NK-92 (cell line): Measurements from ENCODE around the gene FGF1.

Source experiments
- DNase-seq: peaks from one replicate; lab custom pipeline; 2025; ENCODE audit not compliant: unreplicated experiment; lab: John Stamatoyannopoulos, UW

Gene FGF1

DNA sequence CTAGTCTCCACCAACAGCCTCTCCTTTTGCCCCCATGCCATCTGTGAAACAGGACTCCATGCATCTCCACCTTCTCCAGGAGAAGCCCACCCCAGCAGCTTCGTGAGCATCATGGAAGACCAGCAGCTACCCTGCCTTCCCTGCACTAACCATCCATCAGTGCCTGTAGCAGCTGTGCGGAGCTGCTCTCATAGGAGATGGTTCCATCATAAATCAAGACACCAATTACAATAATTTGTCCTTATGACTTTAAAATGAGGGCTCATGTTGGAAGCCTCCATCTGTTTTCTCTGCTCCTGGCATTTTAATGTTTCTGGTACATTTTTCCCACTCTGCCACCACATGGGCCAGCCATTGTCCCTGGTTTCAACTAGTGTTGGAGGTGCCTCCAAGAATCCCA, 69.9 kb downstream of the FGF1 start:
- DNase-seq = no peak

DNA sequence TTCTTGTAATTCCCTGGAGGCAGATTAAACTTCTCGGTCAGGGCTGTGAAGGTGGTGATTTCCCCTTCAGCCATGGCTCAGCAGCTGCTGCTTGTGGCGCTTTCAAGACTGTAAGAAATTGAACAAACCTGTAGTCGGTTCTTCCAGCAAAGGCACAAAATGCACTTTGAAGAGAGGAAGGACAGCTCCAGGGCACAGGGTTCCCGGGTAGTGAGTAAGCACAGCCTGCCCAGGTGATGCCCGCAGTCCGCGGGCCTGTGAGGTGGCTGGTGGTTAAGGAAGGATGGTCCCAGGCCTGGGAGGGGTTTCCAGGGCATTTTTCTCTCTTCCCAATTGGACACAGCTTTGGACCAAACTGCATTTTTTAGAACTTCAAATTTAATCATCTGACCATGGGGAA, 71.8 kb downstream of the FGF1 start:
- no peak for DNase-seq

DNA sequence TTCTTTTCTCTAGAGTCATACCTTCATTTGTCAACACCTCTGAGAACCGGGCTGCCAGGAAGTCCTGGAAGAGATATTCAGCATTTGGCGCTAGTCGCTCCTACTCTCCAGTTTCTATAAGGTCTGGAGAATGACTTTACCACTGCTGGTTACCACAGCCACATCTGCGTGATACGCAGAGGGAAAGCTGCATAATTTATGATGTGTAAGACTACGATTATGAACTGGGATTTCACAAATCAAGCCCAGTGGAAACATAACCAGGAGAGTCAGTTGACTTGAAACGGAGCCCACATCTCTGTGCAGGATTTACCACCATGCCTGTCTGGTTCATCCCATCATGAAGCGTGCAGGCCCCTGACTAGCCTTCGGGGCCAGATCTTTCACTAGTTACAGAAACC, 72.6 kb downstream of the FGF1 start:
- DNase-seq = no peak

DNA sequence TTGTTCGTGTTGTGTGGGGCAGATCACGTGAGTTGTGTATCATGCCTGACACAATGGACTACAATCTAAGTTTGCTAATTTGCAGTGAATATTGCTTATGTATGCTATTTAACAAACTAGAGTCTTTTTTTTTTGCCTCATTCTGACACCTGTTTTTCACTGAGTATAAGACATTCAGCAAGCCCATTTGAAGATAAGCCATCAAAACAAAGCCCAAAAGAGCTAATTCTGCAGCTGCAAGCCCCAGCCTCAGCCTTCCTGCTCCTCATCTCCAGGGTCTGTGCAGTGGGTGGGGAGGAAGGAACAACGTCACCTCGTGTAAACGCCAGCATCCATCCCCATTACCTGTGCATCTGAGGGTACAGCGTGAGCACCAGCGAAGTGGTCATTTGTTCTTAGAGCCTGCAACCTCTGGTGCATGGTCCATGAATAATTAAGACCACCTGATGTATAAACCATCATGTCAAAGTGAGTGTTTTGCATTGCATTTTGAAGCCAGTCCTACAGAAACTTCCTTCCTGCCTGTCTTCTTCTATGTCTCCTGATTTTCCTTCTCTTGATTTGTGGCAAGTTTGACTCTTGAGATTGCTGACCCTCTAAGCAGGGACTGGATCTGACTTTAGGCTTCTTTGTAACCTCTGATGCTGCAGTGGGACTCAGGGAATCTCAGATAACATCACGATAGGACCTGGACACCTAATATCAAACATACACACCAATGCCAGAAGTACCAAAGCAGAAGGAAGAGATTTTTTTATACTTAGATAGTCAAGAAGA, 73.2 kb downstream of the FGF1 start:
- no peak for DNase-seq

DNA sequence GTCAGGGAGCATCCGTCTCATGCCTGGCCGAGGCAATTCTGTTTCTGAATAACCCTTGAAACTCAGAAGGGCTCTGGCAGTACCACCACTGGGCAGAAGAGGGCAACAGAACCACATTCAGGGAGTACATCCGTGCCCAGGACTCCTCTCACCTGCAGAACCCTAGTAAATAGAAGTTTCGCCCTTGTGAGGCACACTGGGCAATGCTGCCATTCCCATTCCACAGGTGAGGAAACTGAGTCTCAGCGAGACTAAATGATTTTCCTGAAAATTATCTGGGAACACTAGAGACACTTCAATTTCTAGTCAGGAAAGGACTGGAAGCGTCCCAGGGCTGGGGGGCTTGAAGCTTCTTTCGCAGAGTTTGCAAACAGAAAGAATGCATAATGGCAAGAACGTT, 74.7 kb downstream of the FGF1 start:
- DNase-seq = no peak

- no peak for DNase-seq
Observed at GRCh38 chr5:142610176-142611001, 75.5 kb downstream of the FGF1 start.

DNA sequence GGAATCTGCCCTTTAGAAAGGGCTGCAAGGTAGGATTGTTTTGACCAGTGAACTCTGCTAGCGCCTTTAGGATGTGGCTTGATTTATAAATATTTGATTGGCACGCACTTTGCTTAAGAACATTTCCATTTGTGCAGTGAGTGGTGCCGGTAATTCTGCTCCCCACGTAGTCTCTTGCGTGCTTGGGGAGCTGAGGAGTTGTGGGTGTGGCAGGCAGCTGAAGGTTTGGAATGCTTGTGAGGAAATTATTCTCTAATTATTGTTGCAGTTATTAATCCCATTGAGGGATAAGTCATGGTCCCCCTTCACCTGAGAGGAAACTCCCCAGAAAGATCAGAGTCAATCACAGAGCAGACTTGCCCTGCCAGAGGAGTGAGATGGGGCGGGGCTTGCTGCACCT, 76.7 kb downstream of the FGF1 start:
- no peak for DNase-seq

GRCh38 chr5:142608081-142608480, 77.8 kb downstream of the FGF1 start:
- DNase-seq = no peak

GRCh38 chr5:142605611-142606010, 80.3 kb downstream of the FGF1 start:
- DNase-seq = no peak

DNA sequence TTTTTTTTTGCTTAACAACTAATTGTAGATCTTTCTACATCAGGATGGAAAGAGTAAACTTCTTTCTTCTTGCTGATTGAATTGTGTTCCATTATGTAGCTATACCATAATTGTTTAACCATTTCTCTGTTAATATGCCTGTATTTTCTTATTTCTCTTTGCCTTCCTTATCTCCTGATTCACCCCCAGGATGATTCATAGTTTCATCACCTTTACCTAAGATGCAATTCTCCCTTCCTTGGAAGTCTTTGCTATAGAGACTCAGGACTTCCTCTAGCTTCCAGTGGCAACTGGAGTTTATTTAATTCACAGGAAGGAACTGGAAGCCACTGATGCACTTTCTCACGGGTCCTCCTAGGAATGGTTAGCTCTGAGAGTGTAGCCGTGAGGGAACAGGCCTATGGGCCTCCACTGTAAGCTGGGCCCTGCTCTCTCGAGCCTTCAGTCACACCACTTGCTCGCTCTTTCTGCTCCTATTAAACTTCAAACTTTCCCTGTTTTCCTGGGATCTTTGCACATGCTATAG, 83.1 kb downstream of the FGF1 start:
- DNase-seq = no peak

GRCh38 chr5:142601432-142601831, 84.5 kb downstream of the FGF1 start:
- DNase-seq = no peak

GRCh38 chr5:142600611-142601358, 85.1 kb downstream of the FGF1 start:
- no peak for DNase-seq

GRCh38 chr5:142600092-142600491, 85.8 kb downstream of the FGF1 start:
- no peak for DNase-seq

GRCh38 chr5:142598338-142598700, 87.6 kb downstream of the FGF1 start:
- DNase-seq = no peak

- no peak for DNase-seq
Observed at GRCh38 chr5:142597546-142598337, 88.1 kb downstream of the FGF1 start.

- DNase-seq = no peak
Observed at GRCh38 chr5:142597025-142597424, 88.9 kb downstream of the FGF1 start.

GRCh38 chr5:142592365-142592764, 93.5 kb downstream of the FGF1 start:
- DNase-seq = no peak

DNA sequence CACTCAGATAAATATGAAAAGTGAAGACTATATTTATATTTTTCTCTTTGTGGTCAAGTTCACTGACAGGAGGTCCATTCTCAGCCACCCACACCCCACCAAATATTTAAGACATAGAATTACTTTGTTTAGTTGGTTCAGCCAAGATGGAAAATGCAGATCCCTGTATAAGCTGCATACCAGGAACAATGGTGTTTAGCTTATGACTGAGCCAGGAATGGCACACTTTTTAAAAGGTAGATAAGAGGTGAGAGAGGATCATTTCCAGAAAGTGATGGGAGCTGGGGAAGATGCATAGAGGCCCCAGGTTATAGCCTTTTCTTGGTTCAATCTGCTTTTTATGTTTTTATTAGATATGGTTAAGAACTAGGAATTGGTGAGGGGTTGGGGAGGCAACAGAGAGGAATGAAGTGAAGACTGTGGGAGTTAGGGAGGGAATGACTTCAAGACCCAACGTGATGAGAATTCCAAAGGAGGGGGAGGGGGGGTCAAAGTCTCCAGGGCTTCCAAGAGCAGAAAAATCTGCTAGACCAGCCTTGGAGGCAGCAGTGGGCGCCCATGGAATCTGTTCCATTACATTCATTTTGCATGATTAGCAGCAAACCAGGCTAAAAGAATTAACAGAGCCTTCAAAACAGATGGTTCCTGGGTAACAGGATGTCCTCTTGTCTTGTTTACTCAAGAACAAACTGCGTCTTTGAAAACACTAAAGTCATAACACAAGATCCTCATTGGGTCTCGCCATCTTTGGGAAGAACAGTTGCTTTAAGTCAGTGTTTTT, 95.2 kb downstream of the FGF1 start:
- no peak for DNase-seq

DNA sequence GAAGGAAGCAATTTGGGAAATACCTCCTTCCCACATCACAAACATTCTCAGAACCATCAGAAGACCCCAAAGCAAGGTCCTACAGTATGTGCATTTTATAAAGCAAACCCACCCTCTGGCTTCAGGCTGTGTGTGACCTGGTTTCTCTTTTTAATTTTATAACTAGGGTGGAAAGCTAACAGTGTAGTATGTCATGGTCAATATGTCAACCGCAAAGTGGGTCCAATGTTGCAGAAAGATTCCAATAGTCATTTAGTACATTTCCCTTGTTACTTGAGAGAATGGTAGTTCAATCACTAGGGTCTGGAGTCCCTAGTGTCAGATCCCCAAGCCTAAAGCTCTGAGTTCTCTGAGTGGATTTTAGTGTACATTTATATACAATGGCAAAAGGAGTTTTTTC, 96.2 kb downstream of the FGF1 start:
- DNase-seq = no peak

DNA sequence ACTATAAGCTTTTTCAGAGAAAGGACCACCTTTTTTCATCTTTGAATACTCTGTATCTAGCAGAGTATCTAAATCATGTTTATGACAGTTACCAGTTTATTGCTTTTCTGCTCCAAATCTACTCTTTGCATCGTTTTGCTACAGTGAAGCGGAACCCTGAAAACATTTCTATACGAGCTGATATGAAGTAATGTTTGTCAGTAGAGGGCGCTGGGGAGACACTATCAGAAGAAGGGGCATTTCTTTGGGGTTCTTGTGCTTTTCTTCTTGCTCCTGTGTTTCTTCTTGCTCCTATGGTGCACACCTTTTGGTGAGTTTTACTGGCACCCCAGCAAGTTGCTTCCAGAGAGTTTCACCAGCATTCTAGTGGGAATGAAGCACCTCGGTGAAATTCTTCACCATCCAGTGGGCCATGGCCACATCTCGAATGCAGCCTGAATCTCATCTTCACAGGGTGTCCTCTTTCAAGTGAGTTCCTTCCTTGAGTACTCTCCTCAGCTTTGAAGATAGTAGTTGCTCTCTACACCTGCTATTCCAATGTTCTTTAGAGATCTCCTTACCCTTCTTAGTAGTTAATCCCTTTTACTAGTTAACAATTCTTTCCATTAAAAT, 98.4 kb downstream of the FGF1 start:
- no peak for DNase-seq
